GM12875 (cell line): ENCODE measurements around the gene ZBTB5.

ENCODE experiments used
- H3K4me3 ChIP-seq: one replicate; pipeline ENCODE4 v1.5.1; 2011; ENCODE audit warnings: low read depth, low read length, control low read depth
- TF ChIP-seq, protein P1 (sequence below): IDR thresholded peaks from 2 replicates; pipeline ENCODE4 v1.5.1; 2011; ENCODE audit warnings: low read depth, mild to moderate bottlenecking, control low read depth, inconsistent platforms, low read length, moderate library complexity, borderline replicate concordance; ENCODE audit not compliant: insufficient read depth

ZBTB5 gene

DNA sequence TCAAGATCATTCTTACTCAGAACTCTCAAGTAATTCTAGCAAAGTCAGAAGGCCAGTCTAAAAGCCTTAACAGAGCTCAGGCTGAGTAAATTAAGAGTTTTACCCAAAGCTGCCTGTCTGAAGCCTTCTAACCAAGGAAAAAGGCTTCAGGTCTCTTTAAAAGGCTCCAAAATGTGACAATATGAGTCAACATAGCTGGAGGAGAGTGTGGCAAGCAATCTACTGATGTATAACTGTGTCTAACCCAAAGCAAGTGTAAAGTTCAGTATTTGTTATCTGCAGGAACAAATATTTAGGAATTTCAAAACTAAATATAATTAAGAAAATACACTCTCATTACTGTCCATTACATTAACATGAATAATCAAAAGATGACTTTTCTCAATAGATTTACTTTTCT lies 11.0 kb downstream of the ZBTB5 start:
- TF ChIP-seq, protein P1, sequence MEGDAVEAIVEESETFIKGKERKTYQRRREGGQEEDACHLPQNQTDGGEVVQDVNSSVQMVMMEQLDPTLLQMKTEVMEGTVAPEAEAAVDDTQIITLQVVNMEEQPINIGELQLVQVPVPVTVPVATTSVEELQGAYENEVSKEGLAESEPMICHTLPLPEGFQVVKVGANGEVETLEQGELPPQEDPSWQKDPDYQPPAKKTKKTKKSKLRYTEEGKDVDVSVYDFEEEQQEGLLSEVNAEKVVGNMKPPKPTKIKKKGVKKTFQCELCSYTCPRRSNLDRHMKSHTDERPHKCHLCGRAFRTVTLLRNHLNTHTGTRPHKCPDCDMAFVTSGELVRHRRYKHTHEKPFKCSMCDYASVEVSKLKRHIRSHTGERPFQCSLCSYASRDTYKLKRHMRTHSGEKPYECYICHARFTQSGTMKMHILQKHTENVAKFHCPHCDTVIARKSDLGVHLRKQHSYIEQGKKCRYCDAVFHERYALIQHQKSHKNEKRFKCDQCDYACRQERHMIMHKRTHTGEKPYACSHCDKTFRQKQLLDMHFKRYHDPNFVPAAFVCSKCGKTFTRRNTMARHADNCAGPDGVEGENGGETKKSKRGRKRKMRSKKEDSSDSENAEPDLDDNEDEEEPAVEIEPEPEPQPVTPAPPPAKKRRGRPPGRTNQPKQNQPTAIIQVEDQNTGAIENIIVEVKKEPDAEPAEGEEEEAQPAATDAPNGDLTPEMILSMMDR: no peak

DNA sequence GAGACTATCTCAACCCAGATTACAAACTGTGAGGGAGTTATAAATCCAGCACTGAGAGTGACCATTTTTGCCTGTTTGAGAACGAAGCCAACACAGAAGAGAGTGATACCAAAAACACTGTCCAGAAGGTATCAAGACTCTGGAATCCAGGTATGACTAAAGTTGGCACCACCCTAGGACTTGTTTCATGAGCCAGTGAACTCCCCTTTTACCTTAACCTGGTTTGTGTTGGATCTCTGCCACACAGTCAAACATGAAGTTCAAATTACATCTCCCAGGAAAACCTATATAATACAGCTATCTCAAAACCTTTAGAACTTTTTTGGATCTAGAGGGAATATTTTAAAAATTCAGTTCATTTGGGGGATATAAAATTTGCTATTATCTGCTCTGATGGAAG lies 11.4 kb downstream of the ZBTB5 start:
- TF ChIP-seq, protein P1: no peak
- no peak overlapping the region for H3K4me3 ChIP-seq

More for the DNA sequence above, 11.0 kb downstream of the ZBTB5 start:
- no peak overlapping the region for H3K4me3 ChIP-seq

DNA sequence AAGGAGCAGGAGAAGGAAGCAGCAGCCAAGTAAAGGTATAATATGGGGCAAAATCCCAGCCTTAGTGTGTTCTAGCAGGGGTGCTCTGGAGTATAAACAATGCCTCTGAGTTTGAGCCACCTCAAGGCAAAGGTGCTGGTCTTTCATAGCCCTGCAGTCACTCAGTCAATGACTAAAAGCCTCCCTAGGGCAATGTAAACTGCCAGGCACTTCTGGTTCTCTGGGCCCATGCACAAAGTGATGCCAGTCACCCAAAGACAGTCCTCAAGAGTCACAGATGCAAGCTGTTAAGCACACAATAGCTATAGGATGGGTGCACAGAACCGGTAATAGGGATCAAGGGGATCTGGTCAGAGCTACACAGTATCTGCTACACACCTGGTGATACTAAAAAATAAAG lies 12.6 kb downstream of the ZBTB5 start:
- no peak overlapping the region for H3K4me3 ChIP-seq
- TF ChIP-seq, protein P1: no peak

DNA sequence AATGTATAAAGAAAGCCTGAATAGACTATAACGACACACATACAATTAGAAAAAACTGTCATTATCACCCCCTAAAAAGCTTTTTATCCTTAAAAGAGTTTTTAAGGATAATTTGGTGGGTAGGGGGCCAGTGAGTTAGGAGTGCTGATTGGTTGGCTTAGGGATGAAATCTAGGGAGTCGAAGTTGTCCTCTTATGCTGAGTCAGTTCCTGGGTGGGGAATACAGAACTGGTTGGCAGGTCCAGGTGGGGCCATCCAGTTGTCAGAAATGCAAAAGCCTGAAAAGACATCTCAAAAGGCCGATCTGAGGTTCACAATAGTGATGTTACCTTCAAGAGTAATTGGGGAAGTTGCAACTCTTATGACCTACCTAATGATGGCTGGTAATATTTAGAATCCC lies 13.6 kb downstream of the ZBTB5 start:
- H3K4me3 ChIP-seq: no peak overlapping the region
- TF ChIP-seq, protein P1: no peak

DNA sequence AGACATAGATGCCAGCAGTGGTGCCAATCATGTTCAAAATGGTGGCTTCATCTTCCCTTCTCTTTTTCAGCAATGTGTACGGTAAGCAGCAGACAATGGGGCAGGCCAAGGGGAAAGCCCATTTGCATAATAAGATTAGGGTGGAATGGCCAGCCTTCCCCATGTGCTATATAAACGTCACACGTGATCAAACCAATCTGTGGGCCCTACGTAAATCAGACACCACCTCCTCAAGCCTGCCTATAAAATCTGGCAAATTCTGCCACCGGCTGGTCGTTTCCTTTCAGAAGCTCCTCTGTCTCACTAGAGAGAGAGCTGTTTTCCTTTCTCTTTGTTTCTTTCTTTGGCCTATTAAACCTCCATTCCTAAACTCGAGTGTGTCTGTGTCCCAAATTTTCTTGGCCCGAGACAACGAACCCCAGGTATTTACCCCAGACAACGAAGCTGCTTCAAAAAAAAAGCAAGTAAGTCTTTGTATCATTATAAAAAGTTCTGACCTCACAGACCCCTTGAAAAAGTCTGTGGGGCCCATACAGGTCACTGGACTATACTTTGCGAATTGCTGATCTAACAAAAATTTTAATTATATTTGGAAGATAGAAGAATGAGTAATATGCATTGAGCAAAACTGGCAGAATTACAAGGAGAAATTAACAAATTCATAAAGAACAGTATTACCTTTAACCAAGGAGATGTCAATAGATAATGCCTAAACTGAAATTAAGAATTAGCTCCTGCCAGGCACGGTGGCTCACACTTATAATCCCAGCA lies 15.2 kb downstream of the ZBTB5 start:
- TF ChIP-seq, protein P1: no peak
- H3K4me3 ChIP-seq: no peak overlapping the region

DNA sequence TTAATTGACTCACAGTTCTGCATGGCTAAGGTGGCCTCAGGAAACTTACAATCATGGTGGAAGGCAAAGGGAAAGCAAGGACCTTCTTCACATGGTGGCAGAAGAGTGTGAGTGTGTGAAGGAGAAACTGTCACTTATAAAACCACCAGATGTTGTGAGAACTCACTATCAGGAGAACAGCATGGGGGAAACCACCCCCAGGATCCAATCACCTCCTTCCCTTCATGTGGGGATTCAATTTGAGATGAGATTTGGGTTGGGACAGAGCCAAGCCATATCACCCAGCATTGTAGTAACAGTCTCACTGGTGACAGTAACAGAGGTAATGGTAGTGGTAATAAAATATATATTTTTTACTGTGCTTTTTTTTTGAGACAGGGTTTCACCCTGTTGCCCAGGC lies 18.1 kb downstream of the ZBTB5 start:
- TF ChIP-seq, protein P1: no peak

DNA sequence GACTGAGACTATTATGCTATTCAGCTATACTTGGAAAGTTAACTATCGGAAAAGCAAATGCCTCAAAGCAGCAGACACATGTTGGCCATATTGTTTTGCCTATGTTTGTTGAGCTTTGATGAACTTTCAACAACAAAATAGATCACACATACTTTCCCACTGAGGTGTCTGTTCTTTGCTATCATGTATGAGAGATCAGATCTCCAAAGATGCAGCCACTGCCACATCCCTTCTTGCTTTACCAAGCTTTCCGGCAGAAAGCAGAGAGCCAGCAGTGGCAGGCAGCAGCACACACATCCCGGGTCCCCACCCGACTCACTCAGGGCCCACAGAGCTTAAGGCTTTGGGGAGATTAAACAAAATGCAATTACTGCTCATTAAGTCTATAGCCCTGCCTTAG lies 18.8 kb downstream of the ZBTB5 start:
- TF ChIP-seq, protein P1: no peak
- H3K4me3 ChIP-seq: no peak overlapping the region

More for the DNA sequence above, 18.1 kb downstream of the ZBTB5 start:
- no peak overlapping the region for H3K4me3 ChIP-seq
